Superior temporal gyrus (tissue), 1 donor: ENCODE measurements around the gene RITA1.
A peak's percentile ranks its signal among the peaks of the same experiment; 100 is the strongest.

Source experiments
- DNase-seq: peaks from one replicate; pipeline ENCODE4 v3.0.0-alpha.2; 2016; ENCODE audit errors: extremely low spot score

RITA1 gene

DNA sequence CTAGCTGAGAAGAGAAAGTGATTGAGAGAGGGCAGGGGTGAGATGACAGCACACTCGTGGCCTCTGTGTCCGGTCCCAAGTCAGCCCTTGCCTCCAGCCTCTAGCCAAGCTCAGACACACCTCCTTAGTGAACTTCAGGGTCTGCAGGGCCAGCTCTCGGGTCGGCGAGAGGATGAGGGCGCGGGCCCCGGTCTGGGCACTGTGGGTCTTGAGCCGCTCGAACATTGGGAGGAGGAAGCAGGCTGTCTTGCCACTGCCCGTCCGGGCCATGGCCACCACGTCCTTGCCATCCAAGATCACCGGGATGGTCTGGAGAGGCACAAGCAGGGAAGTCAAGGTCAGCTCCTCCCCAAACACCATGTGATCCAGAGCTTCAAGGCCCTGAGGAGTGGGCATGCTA lies 6.5 kb upstream of the RITA1 start:
- DNase-seq: no peak

- DNase-seq: no peak
Observed at GRCh38 chr12:113180333-113180732, 5.2 kb upstream of the RITA1 start.

DNA sequence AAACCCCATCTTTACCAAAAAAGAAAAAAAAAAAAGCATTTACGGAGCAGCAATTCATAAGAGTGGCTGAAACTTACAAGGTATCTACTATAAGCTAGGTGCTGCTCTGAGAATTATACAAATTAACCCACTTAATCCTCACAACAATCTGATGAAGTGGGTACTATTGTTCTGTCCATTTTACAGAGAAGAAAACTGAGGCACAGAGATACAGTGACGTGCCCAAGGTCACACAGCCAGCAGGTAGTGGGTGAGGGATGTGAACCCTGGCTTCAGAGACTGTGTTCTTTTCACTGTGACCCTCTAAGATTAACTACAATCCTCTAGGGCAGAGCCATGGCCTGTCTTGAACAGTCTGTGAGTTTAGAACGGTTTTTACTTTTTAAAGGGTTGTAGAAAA lies 3.5 kb upstream of the RITA1 start:
- DNase-seq: no peak

- no peak for DNase-seq
Observed at GRCh38 chr12:113183030-113183589, 2.4 kb upstream of the RITA1 start.

- no peak for DNase-seq
Observed at GRCh38 chr12:113184098-113184899, 1.2 kb upstream of the RITA1 start.

- peak; percentile 86 for DNase-seq
Observed at GRCh38 chr12:113184900-113185179, 681 bp upstream of the RITA1 start.

DNA sequence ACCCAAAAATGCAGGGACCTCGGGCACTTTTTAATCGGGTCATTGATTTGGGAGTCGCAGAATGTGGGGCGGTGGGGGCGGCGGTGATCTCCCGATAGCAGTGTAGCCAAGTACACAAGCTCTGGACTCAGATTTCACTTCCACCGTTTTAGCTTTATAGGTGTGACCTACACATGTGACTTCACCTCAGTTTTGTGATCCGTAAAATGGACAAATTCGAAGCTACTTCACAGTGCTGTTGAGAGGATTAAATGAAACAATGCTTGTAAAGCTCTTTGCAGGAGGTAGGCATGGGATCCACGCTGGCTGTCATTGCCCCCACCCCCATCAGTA lies 478 bp downstream of the RITA1 start:
- DNase-seq: no peak

DNA sequence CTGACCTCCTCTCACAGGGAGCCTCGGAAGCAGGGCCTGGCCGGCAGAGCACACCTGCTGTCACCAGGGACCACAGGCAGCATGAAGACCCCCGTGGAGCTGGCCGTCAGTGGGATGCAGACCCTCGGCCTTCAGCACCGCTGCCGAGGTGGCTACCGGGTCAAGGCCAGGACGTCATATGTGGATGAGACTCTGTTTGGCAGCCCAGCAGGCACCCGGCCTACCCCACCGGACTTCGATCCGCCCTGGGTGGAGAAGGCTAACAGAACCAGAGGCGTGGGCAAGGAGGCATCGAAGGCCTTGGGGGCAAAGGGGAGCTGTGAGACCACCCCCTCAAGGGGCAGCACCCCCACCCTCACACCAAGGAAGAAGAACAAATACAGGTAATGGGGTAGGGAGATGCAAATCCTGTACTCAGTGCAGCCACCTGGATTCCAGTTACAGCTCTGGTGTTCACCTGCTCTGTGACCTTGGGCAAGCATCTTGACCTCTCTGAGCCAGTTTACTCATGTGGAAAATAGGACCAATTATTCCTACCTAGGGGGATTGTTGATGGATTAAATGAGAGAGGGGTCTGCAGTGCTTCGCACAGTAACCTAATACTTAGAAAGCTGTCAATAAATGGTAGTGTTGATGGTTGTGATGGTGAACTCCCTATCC lies 1.3 kb downstream of the RITA1 start:
- DNase-seq: no peak

- DNase-seq: no peak
Observed at GRCh38 chr12:113189361-113189760, 3.8 kb downstream of the RITA1 start.

DNA sequence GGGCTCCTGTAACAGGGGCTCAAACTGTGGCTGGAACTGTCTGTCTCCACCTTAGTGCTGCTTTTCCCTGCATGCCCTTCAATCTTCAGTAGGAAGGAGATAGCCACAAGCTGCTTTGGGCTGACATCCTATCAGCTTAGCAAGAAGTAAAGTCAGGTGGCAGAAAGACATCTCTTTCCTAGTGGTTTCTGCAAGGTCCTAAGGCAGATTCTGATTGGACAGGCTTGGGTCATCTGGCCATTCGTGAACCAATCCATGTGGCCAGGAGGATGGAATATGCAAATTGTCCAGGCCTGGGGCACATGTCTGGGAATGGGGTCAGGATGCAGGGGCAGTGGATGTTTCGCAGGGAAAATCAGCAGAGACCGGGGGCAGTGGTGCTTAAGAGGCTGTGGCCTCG lies 5.2 kb downstream of the RITA1 start:
- no peak for DNase-seq

DNA sequence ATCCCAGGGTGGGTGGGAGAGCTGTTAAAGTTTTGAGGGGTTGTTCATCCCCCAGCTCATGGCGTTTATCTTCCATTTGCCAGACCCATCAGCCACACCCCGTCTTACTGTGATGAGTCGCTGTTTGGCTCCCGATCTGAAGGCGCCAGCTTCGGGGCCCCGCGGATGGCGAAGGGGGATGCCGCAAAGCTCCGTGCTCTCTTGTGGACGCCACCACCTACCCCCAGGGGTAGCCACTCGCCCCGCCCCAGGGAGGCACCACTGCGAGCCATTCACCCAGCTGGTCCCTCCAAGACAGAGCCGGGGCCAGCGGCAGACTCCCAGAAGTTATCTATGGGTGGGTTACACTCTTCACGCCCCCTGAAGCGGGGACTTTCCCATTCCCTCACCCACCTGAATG lies 5.7 kb downstream of the RITA1 start:
- no peak for DNase-seq

DNA sequence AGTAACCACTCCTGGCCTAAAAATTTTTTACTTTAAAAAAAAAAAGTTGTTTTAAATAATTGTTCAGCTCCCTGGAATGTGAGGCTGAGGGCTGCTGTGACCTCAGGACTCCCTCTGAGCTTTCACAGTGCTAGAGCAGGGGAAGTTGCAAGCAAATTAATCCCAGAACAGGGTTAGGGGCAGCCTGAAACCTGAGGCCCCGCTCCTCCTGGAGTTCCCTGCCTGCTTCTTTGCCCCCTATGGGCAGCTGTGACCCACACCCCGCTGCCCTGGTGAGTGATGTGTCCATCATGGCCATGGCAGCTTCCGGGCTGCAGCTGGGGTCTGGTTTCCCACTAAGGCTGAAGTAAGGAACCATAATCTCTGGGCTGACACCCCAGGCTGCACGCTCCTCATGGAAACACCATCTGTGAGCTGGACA lies 9.5 kb downstream of the RITA1 start:
- DNase-seq: no peak

DNA sequence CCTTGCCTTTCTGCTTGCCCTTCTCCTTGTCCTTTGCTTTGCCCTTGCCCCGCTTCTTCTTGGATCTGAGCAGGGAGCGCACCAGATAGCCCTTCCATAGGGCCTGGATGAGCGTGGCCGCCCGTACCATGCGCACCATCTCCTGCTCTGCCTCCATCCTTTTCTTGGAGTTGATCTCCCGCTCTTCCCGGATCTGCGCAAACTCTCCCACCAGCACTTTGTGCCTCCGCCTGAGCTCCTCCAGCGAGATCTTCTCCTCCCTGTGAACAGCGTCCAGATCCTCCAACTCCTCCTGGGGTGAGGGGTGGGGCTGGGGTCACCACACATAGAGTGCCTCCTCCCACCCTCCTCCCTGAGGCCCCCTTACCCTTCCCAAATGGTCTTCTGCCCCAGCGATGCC lies 10.1 kb downstream of the RITA1 start:
- no peak for DNase-seq

- DNase-seq: no peak
Observed at GRCh38 chr12:113196582-113196981, 11.1 kb downstream of the RITA1 start.

DNA sequence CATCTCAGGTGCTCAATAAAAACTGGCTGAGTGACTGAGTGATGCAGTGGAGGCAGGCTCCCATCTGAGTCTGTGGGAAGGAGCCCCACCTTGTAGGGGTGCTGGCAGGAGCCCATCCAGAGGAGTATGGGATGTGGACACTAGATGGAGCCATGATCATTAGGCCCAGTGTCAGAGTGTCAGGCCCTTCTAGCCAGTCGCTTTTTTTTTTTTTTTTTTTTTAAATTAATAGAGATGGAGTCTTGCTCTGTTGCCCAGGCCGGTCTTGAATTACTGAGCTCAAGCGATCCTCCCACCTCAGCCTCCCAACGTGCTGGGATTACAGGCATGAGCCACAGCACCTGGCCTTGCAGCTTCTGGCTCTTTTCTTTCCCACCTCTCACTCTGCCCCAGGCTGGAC lies 11.5 kb downstream of the RITA1 start:
- DNase-seq: peak; percentile 87

- no peak for DNase-seq
Observed at GRCh38 chr12:113197518-113198077, 12.1 kb downstream of the RITA1 start.

GRCh38 chr12:113198296-113198695 lies 12.8 kb downstream of the RITA1 start:
- no peak for DNase-seq

GRCh38 chr12:113200021-113200797 lies 14.7 kb downstream of the RITA1 start:
- DNase-seq: no peak

GRCh38 chr12:113201187-113202177 lies 16.0 kb downstream of the RITA1 start:
- DNase-seq: no peak

DNA sequence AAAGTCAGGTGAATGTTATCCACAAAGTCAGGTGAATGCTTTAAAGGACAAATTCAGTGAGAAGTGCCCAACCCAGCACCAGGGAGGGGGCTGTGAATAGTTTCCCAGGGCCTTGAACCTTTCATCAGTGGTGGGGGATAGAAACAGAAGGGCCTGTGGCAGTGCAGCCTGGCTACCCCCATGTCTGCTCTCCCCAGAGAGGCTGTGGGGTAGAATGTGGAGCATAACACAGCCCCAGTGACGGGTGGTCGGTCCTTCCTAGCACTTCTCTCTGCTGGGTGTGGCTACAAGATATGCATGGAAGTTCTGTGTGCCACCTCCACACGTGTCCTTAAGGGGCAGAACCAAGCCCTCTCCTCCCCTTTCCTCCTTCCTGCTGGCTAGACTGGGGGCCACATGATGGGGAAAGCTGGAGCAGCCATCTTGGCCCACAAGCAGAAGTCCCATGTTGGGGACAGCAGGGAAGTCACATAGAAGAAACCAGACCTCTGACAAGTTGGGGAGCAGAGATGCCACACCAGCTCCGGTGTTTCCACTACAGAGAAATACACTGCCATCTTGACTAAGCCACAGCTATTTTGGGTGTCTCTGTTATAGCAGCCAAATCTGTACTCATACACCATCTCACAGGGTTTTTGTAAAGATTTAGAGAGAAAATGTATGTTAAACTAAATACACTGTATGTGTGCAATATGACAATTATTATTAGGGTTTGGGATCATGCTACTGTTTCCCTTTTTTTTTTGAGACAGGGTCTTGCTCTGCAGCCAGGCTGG lies 17.0 kb downstream of the RITA1 start:
- DNase-seq: no peak
